GM10248 (cell line): ENCODE data around the gene SATB2.

Source experiments
- CTCF ChIA-PET: fragments of 300-600 bp; sonication (Branson Sonifier 250); formaldehyde crosslinking; extraction: SDS; loops from one replicate; lab custom pipeline; 2021; ENCODE audit warnings: antibody characterized with exemption; lab: Yijun Ruan, JAX
- POLR2A ChIA-PET: fragments of 350-650 bp; sonication (Branson Sonifier 250); formaldehyde crosslinking; extraction: SDS; loops from one replicate; lab custom pipeline; 2020; ENCODE audit warnings: antibody characterized with exemption; lab: Yijun Ruan, JAX
- DNase-seq: peaks from one replicate; pipeline ENCODE4 v3.0.0; 2012; ENCODE audit errors: extremely low spot score
- CTCF ChIP-seq: IDR thresholded peaks from 2 replicates; pipeline ENCODE4 v1.5.1; 2012; ENCODE audit warnings: mild to moderate bottlenecking, low read depth; ENCODE audit errors: extremely low read depth, missing control alignments, control extremely low read depth

Gene SATB2

GRCh38 chr2:199439066-199439465 is 18.7 kb downstream of the SATB2 start:
- POLR2A ChIA-PET, result interaction anchor here (0.6 kb wide), 1 partner anchor 29 kb away, joined by 4 read pairs; no protein-coding TSS in a partner anchor
- no peak for TF ChIP-seq CTCF
- CTCF ChIA-PET, result no interaction called here
- no peak for DNase-seq

- ChIA-PET POLR2A (no interaction called here), CTCF (no interaction called here)
- TF ChIP-seq CTCF, result no peak
- DNase-seq, result no peak
These were observed 23.2 kb downstream of the SATB2 start for GRCh38 chr2:199434555-199434954.

- ChIA-PET POLR2A (no interaction called here), CTCF (no interaction called here)
- no peak for TF ChIP-seq CTCF
- DNase-seq, result no peak
These were observed 24.4 kb downstream of the SATB2 start for GRCh38 chr2:199433204-199433832.

- CTCF ChIA-PET, result interaction anchor here (1.2 kb wide), 1 partner anchor 9 kb away, joined by 3 read pairs; no protein-coding TSS in a partner anchor
- no peak for DNase-seq
- POLR2A ChIA-PET, result no interaction called here
- no peak for TF ChIP-seq CTCF
These were observed 26.0 kb downstream of the SATB2 start for GRCh38 chr2:199431746-199432213.

- DNase-seq, result no peak
- POLR2A ChIA-PET, result no interaction called here
- CTCF ChIA-PET, result no interaction called here
- no peak for TF ChIP-seq CTCF
These were observed 27.5 kb downstream of the SATB2 start for GRCh38 chr2:199430214-199430613.

- no peak for TF ChIP-seq CTCF
- CTCF ChIA-PET, result no interaction called here
- POLR2A ChIA-PET, result no interaction called here
- no peak for DNase-seq
These were observed 29.4 kb downstream of the SATB2 start for GRCh38 chr2:199428291-199428690.

- DNase-seq, result no peak
- TF ChIP-seq CTCF, result no peak
- POLR2A ChIA-PET, result no interaction called here
- CTCF ChIA-PET, result interaction anchor here (1.6 kb wide), 1 partner anchor 64 kb away, joined by 3 read pairs; no protein-coding TSS in a partner anchor
These were observed 33.6 kb downstream of the SATB2 start for GRCh38 chr2:199424160-199424559.
